Activated naive CD4-positive, alpha-beta T cell treated with anti-CD3 and anti-CD28 coated beads for 36 hours (primary cell): Measurements from ENCODE around the gene RPS6KB2. TPM values are rescaled to one million over a fixed set of nuclear protein-coding genes. Genes with fewer than 3 reads are reported as not detected.

Source experiments
- CTCF ChIA-PET: fragments of 350-600 bp; sonication (Branson Sonifier 250); formaldehyde crosslinking; loops from one replicate; lab custom pipeline; 2021; ENCODE audit warnings: antibody characterized with exemption; lab: Charles Lee
- DNase-seq: peaks from one replicate; pipeline ENCODE4 v3.0.0-alpha.2; 2020
- H3K27ac Mint-ChIP-seq: one replicate; pipeline ENCODE4 v1.8.0; 2021; ENCODE audit warnings: mild to moderate bottlenecking, mixed read lengths
- H3K27me3 Mint-ChIP-seq: one replicate; pipeline ENCODE4 v1.8.0; 2021; ENCODE audit warnings: low read depth, mixed read lengths
- H3K36me3 Mint-ChIP-seq: one replicate; pipeline ENCODE4 v1.8.0; 2021; ENCODE audit warnings: low read depth, mixed read lengths
- H3K4me1 Mint-ChIP-seq: one replicate; pipeline ENCODE4 v1.8.0; 2021; ENCODE audit warnings: low read depth, mixed read lengths
- H3K4me3 Mint-ChIP-seq: one replicate; pipeline ENCODE4 v1.8.0; 2021; ENCODE audit warnings: mild to moderate bottlenecking, moderate library complexity, mixed read lengths
- H3K9me3 Mint-ChIP-seq: one replicate; pipeline ENCODE4 v1.8.0; 2021; ENCODE audit warnings: mixed read lengths
- intact Hi-C: fragments of 100-400 bp; cut with micrococcal nuclease; formaldehyde crosslinking; loops from one replicate; pipeline ENCODE4 v1.15.1; 2023
- total RNA-seq, 2 experiments: library from RNA; stranded (reverse); gene quantifications; one replicate each; pipeline ENCODE4 v1.2.3, GENCODE V29; 2021

Gene RPS6KB2
- total RNA-seq, 2 experiments from 2014 or later: 50.7 to 51.2 TPM

- Mint-ChIP-seq H3K9me3 (no peaks in the 10 kb centered on the region), H3K4me1 (peaks cover 74% of the 10 kb centered on the region), H3K36me3 (peaks cover 19% of the 10 kb centered on the region), H3K27me3 (no peaks in the 10 kb centered on the region), H3K27ac (peak overlapping the region; percentile 62), H3K4me3 (peak overlapping the region; percentile 60)
- intact Hi-C loops: no loop called here
- CTCF ChIA-PET: no interaction called here
- no peak for DNase-seq
Measured at GRCh38 chr11:67442504-67443404, 14.5 kb downstream of the RPS6KB2 start.

DNA sequence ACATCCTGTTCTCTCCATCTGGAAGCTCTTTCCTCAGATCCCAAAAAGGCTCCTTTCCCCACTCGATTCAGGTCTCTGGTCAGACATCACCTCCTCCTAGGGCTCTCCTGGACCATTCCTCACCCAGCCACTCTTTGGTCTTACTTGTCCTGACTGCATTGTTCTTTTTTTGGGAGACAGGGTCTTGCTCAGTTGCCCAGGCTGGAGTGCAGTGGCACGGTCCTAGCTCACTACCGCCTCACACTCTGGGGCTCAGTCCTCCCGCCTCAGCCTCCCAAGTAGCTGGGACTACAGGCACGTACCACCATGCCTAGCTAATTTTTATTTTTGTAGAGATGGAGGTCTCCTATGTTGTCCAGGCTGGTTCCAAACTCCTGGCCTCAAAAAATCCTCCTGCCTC is 17.2 kb downstream of the RPS6KB2 start:
- H3K27ac Mint-ChIP-seq: peak overlapping the region; percentile 84
- H3K27me3 Mint-ChIP-seq: no peaks in the 10 kb centered on the region
- no peak for DNase-seq
- no peak overlapping the region for H3K4me3 Mint-ChIP-seq
- CTCF ChIA-PET: no interaction called here
- H3K4me1 Mint-ChIP-seq: peaks cover 74% of the 10 kb centered on the region
- intact Hi-C loops: no loop called here
- no peaks in the 10 kb centered on the region for H3K36me3 Mint-ChIP-seq
- no peaks in the 10 kb centered on the region for H3K9me3 Mint-ChIP-seq

DNA sequence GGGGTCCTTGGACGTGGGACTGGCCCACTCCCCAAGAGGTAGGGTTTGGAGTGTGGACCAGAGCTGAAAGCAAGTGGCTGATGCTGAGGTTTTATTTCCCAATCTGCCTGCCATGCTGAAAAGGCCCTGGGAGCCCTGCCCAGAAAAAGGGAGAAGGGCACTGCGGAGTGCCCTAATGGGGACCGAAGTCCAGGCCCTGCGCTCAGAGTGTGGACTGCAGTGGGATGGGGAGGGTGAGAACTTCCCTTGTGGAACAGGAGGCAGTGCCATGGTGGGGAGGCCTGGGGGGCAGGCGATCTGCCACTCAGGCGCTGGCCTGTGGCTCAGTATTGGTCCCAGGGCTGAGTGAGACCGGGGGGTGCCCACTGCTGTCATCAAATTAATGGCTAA is 19.9 kb downstream of the RPS6KB2 start:
- Mint-ChIP-seq H3K27ac (no peak overlapping the region), H3K4me1 (peaks cover 63% of the 10 kb centered on the region)
- CTCF ChIA-PET: no interaction called here

GRCh38 chr11:67449116-67449844 is 21.0 kb downstream of the RPS6KB2 start:
- H3K27ac Mint-ChIP-seq: no peak overlapping the region
- H3K9me3 Mint-ChIP-seq: no peaks in the 10 kb centered on the region
- no peaks in the 10 kb centered on the region for H3K27me3 Mint-ChIP-seq
- CTCF ChIA-PET: interaction anchor here (1.2 to 1.5 kb wide), 2 partner anchors 10 to 36 kb away, joined by 3 to 6 read pairs; no protein-coding TSS in a partner anchor
- H3K4me3 Mint-ChIP-seq: no peak overlapping the region
- H3K36me3 Mint-ChIP-seq: no peaks in the 10 kb centered on the region
- intact Hi-C loops: no loop called here
- no peak for DNase-seq
- peaks cover 56% of the 10 kb centered on the region for H3K4me1 Mint-ChIP-seq

More for the DNA sequence above, 19.9 kb downstream of the RPS6KB2 start:
- no peaks in the 10 kb centered on the region for H3K9me3 Mint-ChIP-seq
- no peaks in the 10 kb centered on the region for H3K27me3 Mint-ChIP-seq
- no peaks in the 10 kb centered on the region for H3K36me3 Mint-ChIP-seq
- no peak for DNase-seq
- no peak overlapping the region for H3K4me3 Mint-ChIP-seq
- intact Hi-C loops: no loop called here

DNA sequence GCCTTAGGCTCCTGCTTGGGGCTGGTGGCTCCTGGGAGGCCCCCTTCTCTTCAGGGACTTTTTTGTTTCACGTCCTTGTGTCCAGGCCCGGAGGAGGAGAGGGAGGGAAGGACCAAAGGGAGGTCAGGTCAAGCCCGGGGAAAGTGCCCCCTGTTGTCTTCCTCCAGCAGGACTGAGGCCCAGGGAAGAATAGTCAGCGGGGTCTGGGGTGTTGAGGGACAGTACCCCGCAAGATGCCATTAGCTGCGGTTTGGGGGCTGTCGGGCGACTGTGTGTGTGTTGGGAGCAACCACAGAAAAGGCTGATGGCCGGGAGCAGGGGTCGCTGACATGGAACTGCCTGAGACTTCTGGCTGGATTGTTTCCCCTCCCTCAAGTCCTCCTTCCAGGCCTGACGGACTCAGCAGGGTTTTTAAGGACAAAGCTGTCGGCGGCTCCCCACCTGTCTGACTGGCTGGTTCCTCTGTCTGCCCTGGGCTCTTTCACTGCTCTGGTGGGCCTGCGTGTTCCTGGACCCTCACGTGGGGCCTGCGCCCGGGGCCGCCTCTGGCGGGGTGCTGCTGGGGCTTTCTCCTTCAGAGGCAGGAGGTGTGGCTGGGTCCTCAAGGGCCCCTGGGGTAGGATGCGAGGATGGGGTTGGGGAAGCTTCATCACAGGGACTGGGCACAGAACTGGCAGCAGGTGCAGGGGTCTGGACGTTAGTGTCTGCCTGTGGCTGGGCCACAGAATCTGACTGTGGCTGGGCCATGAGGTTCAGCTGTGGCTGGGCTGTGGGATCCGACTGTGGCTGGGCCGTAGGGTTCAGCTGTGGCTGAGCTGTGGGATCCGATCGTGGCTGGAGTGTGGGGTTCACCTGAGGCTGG is 22.7 kb downstream of the RPS6KB2 start:
- CTCF ChIA-PET: interaction anchor here (0.6 to 1.5 kb wide), 3 partner anchors 8 to 290 kb away, joined by 3 to 6 read pairs (median 3); no protein-coding TSS in a partner anchor
- intact Hi-C loops: no loop called here

DNA sequence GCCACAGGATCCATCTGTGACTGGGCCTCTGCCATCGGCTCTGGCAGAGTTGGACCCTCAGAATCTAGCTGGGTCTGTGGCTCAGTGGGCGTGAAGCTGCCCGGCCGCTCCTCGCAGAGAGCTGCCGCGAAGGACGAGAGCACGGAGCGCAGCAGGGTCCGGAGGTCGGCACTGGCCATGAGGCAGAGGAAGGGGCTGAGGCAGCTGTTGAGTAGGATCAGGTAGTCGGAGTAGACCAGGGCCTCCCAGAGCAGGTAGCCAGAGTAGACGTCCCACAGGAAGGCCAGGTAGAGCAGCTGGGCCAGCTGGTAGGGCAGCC is 23.3 kb downstream of the RPS6KB2 start:
- no peaks in the 10 kb centered on the region for H3K27me3 Mint-ChIP-seq
- no peak overlapping the region for H3K4me3 Mint-ChIP-seq
- H3K4me1 Mint-ChIP-seq: peaks cover 34% of the 10 kb centered on the region
- DNase-seq: no peak
- intact Hi-C loops: no loop called here
- no peak overlapping the region for H3K27ac Mint-ChIP-seq
- H3K9me3 Mint-ChIP-seq: no peaks in the 10 kb centered on the region
- no peaks in the 10 kb centered on the region for H3K36me3 Mint-ChIP-seq
- CTCF ChIA-PET: no interaction called here

More for the DNA sequence above, 22.7 kb downstream of the RPS6KB2 start:
- no peak for DNase-seq
- Mint-ChIP-seq H3K27ac (no peak overlapping the region), H3K4me1 (peaks cover 40% of the 10 kb centered on the region), H3K4me3 (no peak overlapping the region), H3K27me3 (no peaks in the 10 kb centered on the region), H3K36me3 (no peaks in the 10 kb centered on the region), H3K9me3 (no peaks in the 10 kb centered on the region)

- Mint-ChIP-seq H3K27ac (no peak within 1 kb of the TSS), H3K4me1 (peaks cover 27% of the 10 kb centered on the region), H3K27me3 (no peaks in the 10 kb centered on the region), H3K9me3 (no peaks in the 10 kb centered on the region), H3K36me3 (no peaks in the 10 kb centered on the region), H3K4me3 (no peak within 1 kb of the TSS)
- intact Hi-C loops: no loop called here
- CTCF ChIA-PET: interaction anchor here (1.0 to 1.1 kb wide), 2 partner anchors 9 to 14 kb away, joined by 3 read pairs; no protein-coding TSS in a partner anchor
- no peak for DNase-seq
Measured at GRCh38 chr11:67452141-67452952, 24.1 kb downstream of the RPS6KB2 start, which contains the start of gene GPR152. TSS of gene GPR152 (minus strand) at chr11:67452729. CDS start at chr11:67452724, 5 bp downstream.

- Mint-ChIP-seq H3K27ac (no peak overlapping the region), H3K9me3 (no peaks in the 10 kb centered on the region), H3K36me3 (no peaks in the 10 kb centered on the region), H3K27me3 (no peaks in the 10 kb centered on the region), H3K4me3 (no peak overlapping the region), H3K4me1 (peaks cover 14% of the 10 kb centered on the region)
- no peak for DNase-seq
- CTCF ChIA-PET: no interaction called here
- intact Hi-C loops: no loop called here
Measured at GRCh38 chr11:67453816-67454732, 25.8 kb downstream of the RPS6KB2 start.

DNA sequence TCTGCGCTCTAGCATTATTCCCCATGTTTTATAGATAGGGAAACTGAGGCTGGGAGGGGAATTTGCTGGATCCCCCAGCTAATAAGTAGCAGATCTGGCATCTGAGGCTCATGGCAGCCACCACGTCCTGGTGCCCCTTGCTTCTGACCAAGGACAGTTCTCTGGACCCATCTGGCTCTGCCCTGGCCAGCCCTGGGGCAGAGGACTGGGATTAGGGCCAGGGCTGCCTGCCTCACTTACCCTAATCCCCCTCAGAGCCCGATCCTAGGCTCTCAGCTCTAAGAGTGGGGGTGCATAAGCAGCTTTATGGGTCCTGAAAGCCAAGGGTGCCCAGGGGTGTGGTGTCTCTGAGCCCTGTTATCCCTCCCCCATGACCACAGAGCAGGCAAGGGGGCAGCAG is 26.8 kb downstream of the RPS6KB2 start, which contains the start of gene CABP4:
Gene CABP4 (plus strand): TSS at position 301 of the 400 bp plus-strand sequence. CDS start 70 bp downstream, at position 371.
- Mint-ChIP-seq H3K4me1 (peaks cover 11% of the 10 kb centered on the region), H3K27ac (no peak within 1 kb of the TSS), H3K4me3 (no peak within 1 kb of the TSS), H3K9me3 (no peaks in the 10 kb centered on the region), H3K36me3 (no peaks in the 10 kb centered on the region), H3K27me3 (no peaks in the 10 kb centered on the region)
- CTCF ChIA-PET: no interaction called here
- intact Hi-C loops: no loop called here
- DNase-seq: no peak

- CTCF ChIA-PET: no interaction called here
- Mint-ChIP-seq H3K27me3 (no peaks in the 10 kb centered on the region), H3K4me3 (no peak overlapping the region), H3K36me3 (no peaks in the 10 kb centered on the region), H3K4me1 (peaks cover 9% of the 10 kb centered on the region), H3K9me3 (no peaks in the 10 kb centered on the region), H3K27ac (no peak overlapping the region)
- no peak for DNase-seq
- intact Hi-C loops: no loop called here
Measured at GRCh38 chr11:67456068-67456705, 27.9 kb downstream of the RPS6KB2 start.
